OCI-LY1 (cell line): ENCODE results near the gene FBXL22.

Source experiments
- EZH2 ChIP-seq: fragments of 200-600 bp; sonication (generic), shearing (Covaris generic); IDR thresholded peaks from 2 replicates; pipeline ENCODE4 v1.8.0; 2017; ENCODE audit warnings: borderline replicate concordance, mixed run types, mild to moderate bottlenecking, antibody characterized with exemption, low read length, moderate library complexity, mixed read lengths
- TF ChIP-seq, protein P1 (sequence below): fragments of 200-600 bp; sonication (generic), shearing (Covaris generic); IDR thresholded peaks from 2 replicates; pipeline ENCODE4 v1.5.1; 2017; ENCODE audit warnings: mild to moderate bottlenecking, antibody characterized with exemption, low read length, moderate library complexity, mixed read lengths

GRCh38 chr15:63586790-63587189 is 10.4 kb upstream of the FBXL22 start:
- TF ChIP-seq, protein P1, sequence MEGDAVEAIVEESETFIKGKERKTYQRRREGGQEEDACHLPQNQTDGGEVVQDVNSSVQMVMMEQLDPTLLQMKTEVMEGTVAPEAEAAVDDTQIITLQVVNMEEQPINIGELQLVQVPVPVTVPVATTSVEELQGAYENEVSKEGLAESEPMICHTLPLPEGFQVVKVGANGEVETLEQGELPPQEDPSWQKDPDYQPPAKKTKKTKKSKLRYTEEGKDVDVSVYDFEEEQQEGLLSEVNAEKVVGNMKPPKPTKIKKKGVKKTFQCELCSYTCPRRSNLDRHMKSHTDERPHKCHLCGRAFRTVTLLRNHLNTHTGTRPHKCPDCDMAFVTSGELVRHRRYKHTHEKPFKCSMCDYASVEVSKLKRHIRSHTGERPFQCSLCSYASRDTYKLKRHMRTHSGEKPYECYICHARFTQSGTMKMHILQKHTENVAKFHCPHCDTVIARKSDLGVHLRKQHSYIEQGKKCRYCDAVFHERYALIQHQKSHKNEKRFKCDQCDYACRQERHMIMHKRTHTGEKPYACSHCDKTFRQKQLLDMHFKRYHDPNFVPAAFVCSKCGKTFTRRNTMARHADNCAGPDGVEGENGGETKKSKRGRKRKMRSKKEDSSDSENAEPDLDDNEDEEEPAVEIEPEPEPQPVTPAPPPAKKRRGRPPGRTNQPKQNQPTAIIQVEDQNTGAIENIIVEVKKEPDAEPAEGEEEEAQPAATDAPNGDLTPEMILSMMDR = no peak
- no peak for TF ChIP-seq EZH2
